Stimulated activated CD4-positive, alpha-beta T cell treated with anti-CD3 and anti-CD28 coated beads, Interleukin-2, amount 100 ng/mL, for 4 hours (primary cell): Measurements from ENCODE around the gene SIK2.

Source experiments
- DNase-seq: peaks from one replicate; pipeline ENCODE4 v3.0.0-alpha.2; 2020; ENCODE audit warnings: low read depth

SIK2 gene

DNA sequence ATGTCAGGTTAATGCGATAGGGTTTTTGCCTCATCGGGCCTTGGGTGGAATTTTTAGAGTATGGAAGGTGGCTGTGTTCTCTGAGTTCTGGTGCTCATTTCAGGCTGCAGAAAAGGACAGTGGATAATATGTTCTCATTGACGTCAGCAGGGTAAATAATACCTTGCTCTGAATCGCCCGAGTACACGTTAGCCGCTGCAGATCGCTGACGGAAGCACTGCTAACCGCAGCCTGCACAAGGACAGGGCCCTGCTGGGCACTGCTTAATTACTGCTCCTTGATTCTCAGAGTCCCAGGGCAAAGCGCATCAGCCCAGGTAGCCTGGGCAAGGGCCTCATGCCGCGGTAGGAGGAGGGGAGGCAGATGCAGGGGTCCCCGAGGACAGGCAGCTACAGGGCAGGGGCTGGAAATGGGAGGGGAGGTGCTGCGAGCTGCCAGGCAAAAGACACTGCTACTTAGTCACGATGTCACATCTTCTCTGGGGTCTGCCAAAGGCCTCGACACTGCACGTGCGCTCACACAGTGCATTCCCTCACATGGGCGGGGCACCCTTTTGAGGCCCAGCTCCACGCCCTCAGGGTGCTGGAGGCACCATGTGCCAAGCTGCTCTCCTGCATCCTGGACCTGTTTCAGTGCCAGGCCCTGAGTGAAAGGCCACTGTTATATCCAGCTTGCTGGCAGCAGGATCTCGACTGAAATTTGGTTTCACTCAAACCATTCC is 128.8 kb downstream of the SIK2 start:
- DNase-seq: no peak

DNA sequence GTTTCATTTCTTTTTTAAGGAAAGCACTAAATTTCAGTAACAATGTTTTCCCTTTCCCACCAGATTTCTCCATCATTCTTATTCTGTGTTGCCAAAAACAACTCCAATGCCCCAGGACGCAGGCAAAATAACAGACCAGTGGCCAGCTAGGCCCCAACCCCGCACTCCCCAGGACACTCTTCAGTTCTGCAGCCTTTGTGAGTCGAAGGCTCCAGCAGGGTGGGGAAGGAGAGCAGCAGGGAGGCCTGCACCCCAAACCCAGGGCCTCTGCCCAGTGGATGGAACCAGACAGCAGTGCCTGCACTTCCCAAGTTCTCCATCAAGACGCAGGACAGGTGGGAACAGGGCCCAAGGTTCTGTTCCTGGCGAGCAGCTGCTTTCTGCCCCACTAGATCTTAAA is 129.6 kb downstream of the SIK2 start:
- DNase-seq: no peak

DNA sequence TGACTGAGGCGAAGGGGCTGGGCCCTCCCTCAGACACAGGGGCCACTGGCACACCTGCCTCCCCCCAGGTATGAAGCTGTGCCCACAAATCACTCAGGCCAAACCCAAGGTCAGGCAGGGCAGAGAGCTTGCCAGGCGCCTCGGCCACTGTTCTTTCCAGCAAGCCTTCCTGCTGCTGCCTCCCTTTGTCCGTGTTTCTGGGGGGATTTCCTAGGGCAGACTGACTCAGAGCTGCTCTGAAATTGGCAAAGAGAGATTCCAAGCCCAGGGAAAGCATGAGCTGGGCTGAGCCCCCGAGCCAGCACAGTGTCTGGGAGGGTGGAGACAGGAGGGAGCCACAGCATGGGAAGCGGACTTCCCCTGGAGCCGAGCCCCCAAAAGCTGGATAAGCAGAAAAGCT is 130.8 kb downstream of the SIK2 start:
- DNase-seq: no peak

DNA sequence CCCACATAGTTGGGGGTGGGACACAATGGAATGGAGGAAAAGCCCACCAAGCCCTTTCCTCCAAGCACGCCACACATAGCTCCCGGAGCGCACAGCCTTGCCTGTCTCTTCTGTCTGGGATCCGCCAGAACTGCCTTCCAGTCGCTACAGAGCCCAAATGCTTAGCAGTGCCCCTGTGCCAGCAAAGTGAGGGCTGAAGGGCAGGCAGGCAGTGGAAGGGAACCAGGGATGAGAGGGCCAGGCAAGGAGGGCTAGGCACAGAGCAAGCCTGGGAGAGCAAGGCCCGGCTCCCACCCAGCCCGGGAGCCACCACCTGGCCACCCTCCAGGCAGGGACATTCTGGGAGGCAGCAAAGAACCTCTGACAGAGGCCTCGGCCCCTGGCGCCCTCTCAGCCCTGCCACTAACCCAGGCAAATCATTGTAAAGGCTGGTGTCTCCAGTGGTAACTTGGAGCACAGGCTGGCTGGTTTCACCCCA is 131.4 kb downstream of the SIK2 start:
- no peak for DNase-seq

DNA sequence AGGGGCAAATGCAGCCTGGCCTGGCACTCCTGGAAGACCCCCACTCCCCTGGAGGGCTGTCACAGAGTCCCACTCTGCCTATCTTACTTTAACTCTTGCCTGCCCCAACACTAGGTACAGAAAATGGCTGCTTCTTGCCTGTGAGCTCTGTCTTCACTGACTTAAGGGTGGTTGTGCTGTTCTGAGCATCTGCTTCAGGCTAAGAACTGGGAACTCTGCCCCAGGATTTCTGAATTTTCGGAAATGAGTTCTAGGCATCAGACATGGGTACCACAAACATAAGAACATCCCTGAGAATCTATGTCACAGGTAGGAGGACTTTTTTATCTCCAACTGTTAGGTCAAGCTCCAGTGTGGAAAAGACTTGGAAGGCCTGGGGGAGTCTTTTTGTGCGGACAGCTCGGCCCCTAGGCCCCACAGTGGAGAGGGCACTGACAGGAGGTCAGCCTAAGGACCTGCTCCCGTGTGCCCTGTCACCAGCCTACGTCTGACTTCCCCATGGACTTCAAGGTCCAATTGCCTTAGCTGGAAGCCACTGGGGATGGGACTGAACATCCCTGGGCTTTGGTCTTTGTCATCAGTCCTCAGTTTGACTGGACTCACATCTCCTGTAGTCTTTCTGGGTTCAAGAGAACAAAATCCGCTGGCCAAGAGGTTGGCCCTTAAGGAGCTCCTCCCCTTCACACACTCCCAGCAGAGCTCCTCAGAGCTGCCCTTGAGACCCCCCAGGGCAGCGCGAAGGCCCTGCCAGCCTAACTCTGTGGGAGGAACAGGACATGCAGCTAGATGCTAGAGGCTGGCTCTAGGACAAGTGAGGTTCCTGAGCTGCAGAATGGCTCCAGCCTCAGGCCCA is 132.1 kb downstream of the SIK2 start:
- no peak for DNase-seq

DNA sequence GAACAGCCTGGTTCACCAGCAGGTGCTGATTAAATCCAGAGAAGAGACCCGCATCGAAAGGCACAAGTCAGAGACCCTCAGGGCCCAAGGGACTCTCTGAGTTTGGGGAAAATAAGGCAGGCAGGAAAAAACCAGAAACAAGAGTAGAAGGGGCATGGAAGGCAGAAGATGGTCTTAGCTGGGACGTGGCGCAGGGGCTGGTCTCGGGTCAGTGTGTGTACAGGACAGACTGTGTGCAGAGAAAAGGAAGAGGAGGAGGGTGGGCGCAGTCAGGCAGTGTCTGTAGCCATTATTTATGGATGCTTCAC is 132.7 kb downstream of the SIK2 start:
- DNase-seq: no peak

DNA sequence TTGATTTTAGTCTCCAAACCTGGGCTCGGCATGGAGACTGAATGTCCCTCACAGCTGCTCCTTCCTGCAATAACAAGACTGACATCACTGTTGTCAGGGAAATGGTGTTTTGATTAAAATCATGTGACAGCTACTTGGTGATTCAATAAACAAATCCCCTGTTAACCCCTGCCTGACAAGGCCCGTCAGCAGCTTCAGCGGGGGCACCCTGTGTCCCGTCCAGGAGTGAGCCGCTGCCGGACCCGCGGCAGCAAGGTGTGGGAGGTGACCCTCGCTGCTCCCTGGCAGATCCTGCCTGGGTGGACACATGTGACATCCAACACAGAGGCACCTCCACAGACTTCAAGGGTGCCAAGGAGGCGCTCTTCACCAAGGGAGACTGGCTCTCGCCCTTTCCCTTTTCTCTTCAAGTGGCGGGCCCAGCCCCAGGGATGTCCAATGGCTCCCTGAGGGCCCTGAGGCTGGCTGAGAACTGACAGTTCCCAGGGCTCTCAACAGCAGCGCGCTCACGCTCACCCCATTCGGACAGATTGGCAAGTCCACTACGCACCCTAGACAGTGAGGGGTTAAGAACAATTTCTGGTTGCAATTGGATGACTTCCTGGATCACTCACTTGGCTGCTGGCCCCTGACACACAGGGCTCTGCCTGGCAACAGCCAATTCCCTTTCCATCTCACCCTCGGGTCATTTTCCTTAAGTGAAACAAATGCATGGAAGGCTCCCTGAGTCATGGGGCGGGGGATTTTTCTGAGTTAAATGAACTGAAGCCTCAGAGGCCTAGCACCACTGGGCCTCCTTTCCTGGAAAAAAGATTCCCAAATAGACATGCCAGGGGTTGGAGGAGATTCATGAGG is 133.2 kb downstream of the SIK2 start:
- DNase-seq: no peak

DNA sequence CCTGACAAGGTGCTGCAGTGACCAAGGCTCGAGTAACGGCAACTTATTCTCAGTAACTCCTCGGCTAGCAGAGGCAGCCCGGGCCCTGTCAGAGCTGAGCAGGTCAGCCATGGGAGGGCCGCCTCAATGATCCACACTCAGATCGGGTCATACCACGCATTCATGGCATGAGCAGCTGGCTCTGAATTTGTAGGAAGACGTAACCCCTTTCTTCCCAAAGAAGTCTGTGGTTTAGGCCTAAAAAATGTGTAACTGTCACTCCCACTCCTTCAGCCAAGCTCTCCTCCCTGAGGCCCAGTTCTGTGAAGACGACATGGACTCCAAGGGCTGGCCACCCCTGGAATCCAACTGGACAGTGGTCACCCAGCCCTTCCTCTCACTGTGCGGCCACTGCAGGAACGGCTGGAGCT is 133.9 kb downstream of the SIK2 start:
- DNase-seq: no peak

DNA sequence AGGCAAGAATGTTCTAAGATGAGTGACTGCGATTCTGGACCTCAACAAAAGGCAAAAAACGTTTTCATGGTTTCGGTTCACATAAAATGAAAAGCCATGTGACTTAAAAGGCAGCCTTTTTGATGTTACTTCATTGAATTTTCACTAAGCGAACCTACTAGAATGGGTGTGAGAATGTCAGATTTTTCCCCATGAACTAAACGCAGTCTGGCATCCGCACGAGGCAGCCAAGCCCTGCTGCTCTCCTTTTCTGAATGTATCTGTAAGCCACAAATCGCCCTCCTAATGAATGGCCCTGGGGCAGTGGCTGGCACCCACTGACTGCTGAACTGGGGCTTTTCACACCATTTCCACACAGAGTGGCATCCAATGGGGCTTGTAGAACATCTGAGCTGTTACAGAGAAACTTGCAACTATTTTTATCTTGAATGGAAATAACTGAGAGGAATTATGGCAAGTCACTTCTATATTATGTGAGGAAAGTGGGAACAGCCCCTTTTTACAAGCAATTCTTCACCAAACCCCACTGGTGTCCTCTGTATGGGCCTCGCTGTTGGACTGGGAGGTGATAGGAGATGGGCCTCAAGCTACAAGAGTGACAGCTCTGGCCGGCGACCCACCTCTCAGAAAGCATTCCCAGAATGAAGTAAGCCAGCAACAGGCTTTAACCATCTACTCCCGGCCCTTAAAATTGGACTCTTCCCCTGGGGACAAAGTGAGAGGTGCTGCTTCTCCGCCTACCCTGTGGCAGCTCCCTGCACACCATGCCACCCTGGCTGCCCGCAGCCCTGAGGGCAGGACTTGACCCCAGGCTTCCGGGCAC is 134.6 kb downstream of the SIK2 start:
- no peak for DNase-seq

DNA sequence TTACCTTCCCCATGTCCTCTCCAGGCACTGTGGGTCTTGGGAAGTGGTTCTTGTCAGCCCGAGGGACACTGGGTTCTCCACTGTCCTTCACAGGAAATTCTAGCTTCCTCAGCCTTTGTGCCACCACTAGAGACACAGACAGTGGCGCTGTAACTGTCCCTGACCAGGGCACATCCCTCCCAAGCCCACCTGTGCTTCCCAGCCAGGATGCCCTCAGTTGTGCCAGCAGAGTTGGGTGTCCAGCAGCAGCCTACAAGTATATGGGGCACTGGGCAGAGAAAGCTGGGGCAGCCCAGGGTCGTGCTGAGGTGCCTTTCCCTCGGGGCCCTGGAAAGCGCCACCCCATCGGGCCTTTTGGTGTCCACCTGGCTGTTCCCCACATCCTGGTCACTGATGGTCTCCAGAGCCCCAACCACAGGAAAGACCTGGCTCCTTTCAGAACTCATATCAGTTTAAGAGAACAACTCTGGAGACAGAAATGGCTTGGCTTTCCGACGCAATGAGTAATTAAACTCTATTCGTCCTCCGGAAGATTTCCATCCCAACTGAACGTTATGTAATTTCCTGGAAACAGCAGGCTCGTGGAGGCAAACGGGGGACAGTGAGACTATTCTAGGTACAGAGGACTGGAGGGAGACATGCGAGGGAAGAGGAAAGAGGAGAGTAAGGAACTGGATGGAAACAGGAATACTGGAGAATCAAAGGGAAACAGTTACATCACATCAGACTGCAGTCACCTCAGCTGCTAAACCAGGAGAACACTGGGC is 135.4 kb downstream of the SIK2 start:
- no peak for DNase-seq

DNA sequence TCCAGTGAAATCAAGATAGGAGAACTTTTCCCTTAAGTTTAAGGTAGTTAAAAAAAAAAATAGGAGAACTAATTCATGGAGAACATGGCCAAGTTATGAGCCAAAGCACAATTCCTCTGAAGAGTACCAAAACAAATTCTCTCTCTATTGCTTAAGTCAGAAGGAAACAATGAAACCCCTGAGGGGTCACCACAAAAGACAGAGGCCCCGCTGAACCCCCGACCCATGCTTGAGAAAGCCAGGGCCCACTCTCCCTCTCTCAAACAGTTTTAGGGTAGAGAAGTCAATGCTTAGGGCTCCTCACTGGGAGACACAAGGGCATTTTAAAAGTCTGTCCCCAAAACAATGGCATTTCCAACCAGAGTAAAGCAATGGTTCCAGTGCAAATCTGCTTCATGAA is 137.1 kb downstream of the SIK2 start:
- no peak for DNase-seq

DNA sequence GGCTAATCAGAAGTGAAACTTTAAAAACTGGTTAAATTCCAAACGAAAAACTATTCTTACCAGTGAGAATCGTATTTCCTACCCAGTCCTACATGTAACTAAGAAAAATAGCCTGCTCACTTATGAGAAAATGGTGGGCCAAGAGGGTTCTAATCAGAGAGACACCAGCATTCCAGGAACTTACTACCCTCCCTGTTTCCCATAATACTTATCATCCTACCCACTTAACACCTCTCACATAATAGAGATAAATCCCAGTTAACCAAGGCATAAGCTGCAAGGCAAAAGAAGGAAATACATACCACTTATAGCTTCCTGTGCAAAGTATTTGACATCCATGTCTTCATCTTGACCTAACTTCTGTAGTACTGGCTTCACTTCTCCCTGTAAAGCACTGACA is 139.5 kb downstream of the SIK2 start:
- DNase-seq: no peak

DNA sequence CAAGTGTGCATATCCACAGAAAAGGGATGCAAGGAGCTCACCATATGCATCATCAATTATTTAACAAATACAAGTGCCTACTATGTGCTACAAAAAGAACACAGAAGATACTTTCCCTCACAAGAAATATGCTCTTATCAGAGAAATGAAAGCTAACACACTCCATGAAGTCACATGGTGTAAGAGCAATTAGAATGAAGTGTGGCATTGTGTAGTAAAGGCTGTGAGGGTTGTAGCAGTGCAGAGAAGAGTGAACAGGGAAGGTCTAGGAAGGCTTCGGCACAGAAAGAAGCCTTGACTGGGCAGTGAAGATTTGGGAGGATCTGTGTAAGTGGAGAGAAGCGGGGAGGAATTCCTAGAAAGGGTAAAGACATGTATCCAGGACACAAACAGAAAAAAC is 141.5 kb downstream of the SIK2 start:
- DNase-seq: no peak

DNA sequence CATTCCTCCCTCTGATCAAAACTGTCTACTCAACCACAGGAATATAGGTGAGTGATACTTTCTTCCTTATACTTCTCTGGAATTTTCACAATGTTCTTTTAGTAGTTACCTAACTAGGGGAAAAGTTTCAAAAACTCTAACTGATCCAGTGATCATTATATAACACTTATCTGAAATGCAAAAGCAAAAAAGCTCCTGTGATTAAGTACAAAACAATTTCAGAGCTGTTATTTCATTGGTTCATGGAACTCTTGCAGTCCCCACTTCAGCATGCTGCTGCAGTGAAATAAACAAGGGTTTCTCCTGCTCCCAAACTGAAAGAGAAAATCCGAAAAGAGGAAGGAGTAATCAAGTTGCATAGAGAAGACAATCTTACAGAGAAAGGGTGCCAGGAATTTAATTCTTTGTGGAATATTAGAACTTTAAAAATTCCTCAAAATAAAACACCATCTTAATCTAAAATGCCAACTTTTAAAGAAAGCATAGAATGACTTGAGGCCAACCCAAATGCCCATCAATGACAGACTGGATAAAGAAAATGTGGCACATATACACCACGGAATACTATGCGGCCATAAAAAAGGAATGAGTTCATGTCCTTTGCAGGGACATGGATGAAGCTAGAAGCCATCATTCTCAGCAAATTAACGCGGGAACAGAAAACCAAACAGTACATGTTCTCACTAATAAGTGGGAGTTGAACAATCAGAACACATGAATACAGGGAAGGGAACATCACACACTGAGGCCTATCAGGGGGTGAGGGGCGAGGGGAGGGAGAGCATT is 143.7 kb downstream of the SIK2 start:
- DNase-seq: no peak

DNA sequence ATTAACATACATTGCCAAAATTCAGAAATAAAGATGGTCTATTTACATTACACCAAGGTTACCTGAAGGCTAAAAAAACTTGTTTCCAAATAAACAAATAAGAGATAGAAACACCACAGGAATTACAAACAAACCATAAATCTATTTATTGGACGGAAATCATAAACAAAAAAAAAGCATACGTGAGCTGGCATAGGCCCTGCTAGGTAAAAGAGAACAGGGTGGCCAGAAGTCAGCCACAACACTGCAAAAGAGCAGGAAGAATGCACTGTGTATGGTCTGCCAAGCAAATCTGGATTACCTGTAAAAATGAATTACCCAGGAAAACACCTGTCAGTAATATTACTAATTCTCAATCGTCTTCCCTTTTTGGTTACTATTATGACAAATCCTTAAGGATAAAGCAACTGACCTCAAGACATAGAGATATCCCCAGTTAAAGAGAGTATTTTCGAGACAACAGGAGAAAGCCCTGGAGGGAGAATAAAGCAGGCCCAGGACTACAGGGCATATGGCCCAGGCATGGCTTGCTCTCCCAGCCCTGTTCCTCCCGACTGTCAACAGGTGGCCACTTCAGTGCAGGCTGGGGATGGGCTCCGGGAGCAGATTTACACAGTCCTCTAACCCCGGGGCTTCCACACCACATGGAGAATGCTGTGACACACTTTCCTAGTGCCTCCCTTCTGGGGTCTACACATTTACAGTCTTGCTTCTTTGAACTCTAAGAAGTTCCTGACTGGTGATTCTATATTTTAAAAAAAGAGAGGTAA is 146.0 kb downstream of the SIK2 start:
- DNase-seq: no peak

DNA sequence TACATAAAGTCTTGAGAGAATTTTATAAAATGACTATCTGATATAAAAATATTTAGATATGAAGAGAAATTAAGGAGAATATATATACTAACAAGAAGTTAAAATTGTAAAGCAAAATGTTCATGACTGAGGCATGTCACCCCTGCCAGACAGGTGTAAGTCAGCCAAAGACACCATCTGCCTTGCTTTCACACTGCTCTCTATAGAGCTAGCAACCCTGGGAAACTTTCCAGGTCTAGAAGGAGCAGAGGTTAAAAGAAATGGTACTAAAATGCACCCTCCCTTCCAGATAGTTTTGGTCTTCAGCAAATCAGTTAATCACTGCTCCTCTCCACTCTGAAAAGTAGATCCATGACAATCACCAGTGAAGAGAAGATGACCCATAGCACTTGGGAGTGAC is 147.4 kb downstream of the SIK2 start:
- DNase-seq: no peak

DNA sequence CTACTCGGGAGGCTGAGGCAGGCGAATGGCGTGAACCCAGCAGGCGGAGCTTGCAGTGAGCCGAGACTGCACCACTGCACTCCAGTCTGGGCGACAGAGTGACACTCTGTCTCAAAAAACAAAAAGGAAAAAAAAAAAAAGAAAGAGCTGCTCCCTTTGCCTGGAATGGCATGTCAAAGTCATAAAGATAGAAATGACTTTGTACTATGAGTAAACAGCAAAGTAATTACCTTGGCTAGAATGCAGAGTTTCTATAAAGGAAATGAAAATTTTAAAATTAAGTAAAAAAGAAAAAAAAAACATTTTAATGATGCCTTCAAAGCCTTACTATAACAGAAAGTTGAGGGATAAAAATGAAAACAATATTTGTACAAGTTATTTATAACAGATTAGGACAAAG is 153.8 kb downstream of the SIK2 start:
- DNase-seq: no peak

DNA sequence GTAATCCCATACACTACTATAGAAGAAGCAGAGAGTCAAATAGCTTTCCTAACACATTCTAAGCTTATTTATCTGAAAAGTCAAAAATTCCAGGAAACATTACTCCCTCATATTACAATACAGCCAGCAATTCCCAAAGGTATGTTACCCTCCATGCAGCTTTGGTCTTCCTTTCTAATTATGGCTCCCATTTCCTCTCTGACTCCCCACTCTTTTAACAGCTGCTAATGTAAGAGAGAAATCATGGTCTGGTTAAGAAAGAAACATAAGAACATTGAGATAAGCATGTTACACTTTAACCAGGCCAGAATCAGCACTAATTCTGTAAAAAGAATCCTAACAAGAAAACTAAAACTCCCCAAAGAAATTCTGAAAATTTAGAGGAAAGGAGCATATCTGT is 157.1 kb downstream of the SIK2 start:
- no peak for DNase-seq

DNA sequence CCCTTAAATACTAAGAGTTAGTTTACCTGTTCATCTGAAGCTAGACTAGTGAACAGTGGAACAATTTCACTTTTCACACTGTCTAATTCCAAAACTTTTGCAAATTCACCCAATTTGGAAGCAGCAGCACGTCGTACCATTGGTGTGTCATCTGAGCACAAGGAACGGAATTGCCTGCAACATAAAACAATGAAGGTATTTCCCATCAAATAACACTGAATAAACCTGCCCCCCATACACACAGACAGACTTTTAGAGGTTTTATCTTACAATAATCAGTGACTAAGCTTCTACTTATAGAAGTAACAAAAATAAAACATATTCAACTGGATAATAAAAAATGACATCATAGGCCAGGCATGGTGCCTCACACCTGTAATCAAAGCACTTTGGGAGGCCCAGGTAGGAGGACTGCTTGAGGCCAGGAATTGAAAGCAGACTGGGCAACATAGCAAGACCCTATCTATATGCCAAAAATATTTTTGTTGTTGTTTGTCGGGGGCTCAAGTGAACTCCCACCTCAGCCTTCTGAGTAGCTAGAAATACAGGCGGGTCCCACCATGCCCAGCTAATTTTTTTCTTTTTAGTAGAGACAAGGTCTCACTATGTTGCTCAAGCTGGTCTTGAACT is 157.6 kb downstream of the SIK2 start:
- DNase-seq: no peak
